Hypothalamus (tissue), 51 donors: ENCODE results near the gene MTOR.
"Not testable (repeated sequence)": the region's sequence is repeated elsewhere in the genome, so short reads cannot be mapped to it uniquely, and the experiment has no call there.

ENCODE experiments used
- DNase-seq, 51 donors: peaks; one replicate each; lab custom pipeline; 2025; lab: John Stamatoyannopoulos, UW

MTOR gene

GRCh38 chr1:11187931-11188330 is 74.4 kb downstream of the MTOR start:
- peak in 2 of 51 donors; percentile 15 to 22 for DNase-seq

- DNase-seq: no peak
These were observed 74.9 kb downstream of the MTOR start for GRCh38 chr1:11187494-11187893.

- DNase-seq: peak in 1 of 51 donors; percentile 13
These were observed 75.4 kb downstream of the MTOR start for GRCh38 chr1:11187000-11187399.

- no peak for DNase-seq
These were observed 77.4 kb downstream of the MTOR start for GRCh38 chr1:11184973-11185372.

- DNase-seq: no peak
These were observed 79.5 kb downstream of the MTOR start for GRCh38 chr1:11182884-11183283.

- DNase-seq: no peak
These were observed 82.0 kb downstream of the MTOR start for GRCh38 chr1:11180342-11180744.

GRCh38 chr1:11179749-11180148 is 82.6 kb downstream of the MTOR start:
- DNase-seq: not testable (repeated sequence)

GRCh38 chr1:11179125-11179524 is 83.2 kb downstream of the MTOR start:
- DNase-seq: peak in 1 of 51 donors; percentile 39

- peak in 1 of 51 donors; percentile 47 for DNase-seq
These were observed 84.0 kb downstream of the MTOR start for GRCh38 chr1:11178021-11179015.

GRCh38 chr1:11176081-11176706 is 86.2 kb downstream of the MTOR start:
- DNase-seq: no peak

GRCh38 chr1:11175461-11175860 is 86.9 kb downstream of the MTOR start:
- no peak for DNase-seq

GRCh38 chr1:11174261-11174942 is 87.9 kb downstream of the MTOR start:
- no peak for DNase-seq

- DNase-seq: no peak
These were observed 92.2 kb downstream of the MTOR start for GRCh38 chr1:11170102-11170501.

- no peak for DNase-seq
These were observed 93.1 kb downstream of the MTOR start for GRCh38 chr1:11169202-11169601.

GRCh38 chr1:11168731-11169130 is 93.6 kb downstream of the MTOR start:
- DNase-seq: no peak

- not testable (repeated sequence) for DNase-seq
These were observed 95.6 kb downstream of the MTOR start for GRCh38 chr1:11166744-11167143.

GRCh38 chr1:11162752-11163151 is 99.6 kb downstream of the MTOR start:
- not testable (repeated sequence) for DNase-seq

GRCh38 chr1:11158720-11159321 is 103.5 kb downstream of the MTOR start:
- DNase-seq: no peak

- no peak for DNase-seq
These were observed 104.1 kb downstream of the MTOR start for GRCh38 chr1:11158291-11158690.

- peak in 1 of 51 donors; percentile 4 for DNase-seq
These were observed 104.5 kb downstream of the MTOR start for GRCh38 chr1:11157867-11158266.

GRCh38 chr1:11157394-11157793 is 105.0 kb downstream of the MTOR start:
- no peak for DNase-seq
